ENCODE measurements around the gene FAM234A. TPM values are rescaled to one million over a fixed set of nuclear protein-coding genes. Genes with fewer than 3 reads are reported as not detected.

FAM234A gene
- total and polyA plus RNA-seq, 3 experiments from 2014 or later: 23.1 to 27.9 (median 26.1) TPM

DNA sequence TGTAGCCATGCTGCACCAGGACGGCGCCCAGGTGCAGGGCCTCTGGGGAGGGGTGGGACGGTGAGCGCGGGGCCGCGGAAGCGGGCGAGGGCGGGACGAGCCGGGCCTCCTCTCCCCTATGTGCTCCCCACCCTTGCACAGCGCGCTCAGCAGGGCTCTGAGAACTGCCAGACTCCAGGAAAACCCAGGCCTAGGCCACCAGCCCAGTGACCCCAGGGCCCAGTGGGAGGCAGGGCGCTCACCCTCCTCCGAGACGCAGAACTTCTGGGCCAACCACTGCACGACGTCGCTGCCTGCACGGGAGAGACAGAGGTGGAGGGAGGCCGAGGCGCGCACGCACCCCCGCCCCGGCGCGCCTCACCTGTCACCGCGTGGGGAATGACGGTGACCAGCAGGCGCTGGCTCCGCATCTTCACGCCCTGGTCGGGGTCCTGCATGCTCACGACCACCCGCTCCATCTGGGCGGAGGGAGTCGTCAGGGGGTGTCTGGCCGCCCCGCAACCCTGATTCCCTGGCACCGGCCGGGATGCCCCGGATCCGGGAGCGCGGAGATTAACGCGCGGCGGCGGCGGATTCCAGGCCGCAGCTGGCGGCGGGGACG is 40.5 kb downstream of the FAM234A start:
- Histone ChIP-seq H3K27me3 (ENCODE audit: insufficient read depth, low read length, poor library complexity, severe bottlenecking) (peaks cover 8% of the 10 kb centered on the region), H3K4me1 (ENCODE audit: insufficient read depth, low read length) (peaks cover 10% of the 10 kb centered on the region), H3K9me3 (ENCODE audit: low read length) (no peaks in the 10 kb centered on the region), H3K4me3 (ENCODE audit: low read length) (no peak overlapping the region), H3K27ac (ENCODE audit: low read depth, low read length) (no peak overlapping the region), H3K36me3 (ENCODE audit: insufficient read depth, low read length) (no peaks in the 10 kb centered on the region)
- no peak for DNase-seq
- Mint-ChIP-seq H3K27ac (no peak overlapping the region), H3K4me3 (peak overlapping the region in 5 of 7 donors; percentile 16 to 68 (median 52)), H3K9me3 (no peaks in the 10 kb centered on the region), H3K27me3 (peaks cover 15 to 23% of the 10 kb centered on the region in 2 donors), H3K36me3 (peaks cover 0 to 2% (median 0%) of the 10 kb centered on the region in 3 donors), H3K4me1 (peaks cover 7 to 17% (median 7%) of the 10 kb centered on the region in 3 donors)
- ChIA-PET POLR2A (no interaction called here), CTCF (no interaction called here)

DNA sequence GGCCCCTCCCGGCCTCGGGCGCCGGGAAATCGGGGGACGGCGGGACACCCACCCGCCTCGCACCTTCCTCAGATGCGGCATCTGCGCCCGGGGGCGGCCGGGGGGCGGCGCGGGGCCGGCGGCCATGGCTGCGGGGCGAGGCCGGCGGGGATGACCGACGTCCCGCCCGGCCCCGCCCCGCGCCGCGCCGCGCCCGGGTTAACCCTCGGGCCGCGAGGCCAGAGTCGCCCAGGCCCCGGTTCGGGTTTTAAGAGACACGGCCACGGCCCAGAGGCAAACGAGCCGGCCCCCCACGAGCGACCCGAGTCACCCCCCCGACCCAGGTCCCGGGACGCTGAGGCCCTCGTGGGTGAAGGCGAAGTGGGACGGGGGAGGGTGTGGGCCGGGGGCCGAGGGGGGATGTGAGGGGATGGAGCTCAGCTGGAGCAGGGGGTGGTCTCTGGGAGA is 41.2 kb downstream of the FAM234A start, which contains the start of gene RGS11:
TSS of gene RGS11 (minus strand) at position 159 of the 447 bp plus-strand sequence. CDS start at position 126, 33 bp downstream.
- peaks cover 0 to 2% (median 0%) of the 10 kb centered on the region in 3 donors for H3K36me3 Mint-ChIP-seq
- no peaks in the 10 kb centered on the region for H3K9me3 Mint-ChIP-seq
- H3K9me3 ChIP-seq (ENCODE audit: low read length): no peaks in the 10 kb centered on the region
- POLR2A ChIA-PET: no interaction called here
- peak within 1 kb of the TSS in 1 of 8 donors; percentile 48 for H3K27ac Mint-ChIP-seq
- H3K4me1 ChIP-seq (ENCODE audit: insufficient read depth, low read length): peaks cover 10% of the 10 kb centered on the region
- H3K4me3 Mint-ChIP-seq: peak within 1 kb of the TSS; percentile 24 to 68 (median 65)
- CTCF ChIA-PET: no interaction called here
- no peak within 1 kb of the TSS for H3K4me3 ChIP-seq (ENCODE audit: low read length)
- peaks cover 7 to 17% (median 7%) of the 10 kb centered on the region in 3 donors for H3K4me1 Mint-ChIP-seq
- DNase-seq: no peak
- H3K27me3 Mint-ChIP-seq: peaks cover 15 to 23% of the 10 kb centered on the region in 2 donors
- H3K36me3 ChIP-seq (ENCODE audit: insufficient read depth, low read length): no peaks in the 10 kb centered on the region
- peaks cover 8% of the 10 kb centered on the region for H3K27me3 ChIP-seq (ENCODE audit: insufficient read depth, low read length, poor library complexity, severe bottlenecking)
- H3K27ac ChIP-seq (ENCODE audit: low read depth, low read length): no peak within 1 kb of the TSS

DNA sequence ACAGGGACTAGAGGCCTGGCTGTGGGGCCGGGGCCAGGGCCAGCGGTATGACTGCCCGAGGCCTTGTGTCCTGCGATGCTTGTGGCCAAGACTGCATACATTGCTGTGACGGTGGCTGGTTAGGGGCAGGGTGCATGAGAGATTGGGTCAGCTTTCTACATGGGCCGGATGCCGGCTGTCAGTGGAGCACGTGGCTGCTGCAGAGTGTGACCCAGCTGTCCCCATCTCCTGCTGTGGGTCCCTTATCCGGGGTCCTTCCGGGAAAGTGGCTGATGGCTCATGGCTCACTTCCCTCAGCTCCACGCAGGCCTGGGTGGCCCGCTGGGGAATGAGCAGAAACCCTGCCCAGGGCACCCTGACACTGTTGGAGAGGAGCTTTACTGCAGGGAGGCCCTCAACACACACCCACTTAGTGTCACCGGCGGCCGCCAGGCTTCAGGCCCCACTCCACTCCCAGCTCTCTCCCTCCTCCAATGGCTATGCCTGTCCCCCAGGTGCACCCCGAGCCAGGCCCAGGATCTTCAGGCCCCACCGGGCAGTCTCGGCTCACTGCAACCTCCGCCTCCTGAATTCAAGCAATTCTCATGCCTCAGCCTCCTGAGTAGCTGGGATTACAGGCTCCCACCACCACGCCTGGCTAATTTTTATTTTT is 41.9 kb downstream of the FAM234A start:
- DNase-seq: no peak
- POLR2A ChIA-PET: no interaction called here
- CTCF ChIA-PET: no interaction called here
- H3K27ac ChIP-seq (ENCODE audit: low read depth, low read length): no peak overlapping the region
- Mint-ChIP-seq H3K27me3 (peaks cover 18 to 23% of the 10 kb centered on the region in 2 donors), H3K9me3 (no peaks in the 10 kb centered on the region), H3K4me3 (peak overlapping the region; percentile 24 to 67 (median 57)), H3K4me1 (peaks cover 7 to 17% (median 7%) of the 10 kb centered on the region in 3 donors), H3K36me3 (peaks cover 0 to 2% (median 0%) of the 10 kb centered on the region in 3 donors), H3K27ac (peak overlapping the region in 1 of 8 donors; percentile 48)
- no peaks in the 10 kb centered on the region for H3K9me3 ChIP-seq (ENCODE audit: low read length)
- no peak overlapping the region for H3K4me3 ChIP-seq (ENCODE audit: low read length)
- H3K4me1 ChIP-seq (ENCODE audit: insufficient read depth, low read length): peaks cover 10% of the 10 kb centered on the region
- peaks cover 14% of the 10 kb centered on the region for H3K27me3 ChIP-seq (ENCODE audit: insufficient read depth, low read length, poor library complexity, severe bottlenecking)
- no peaks in the 10 kb centered on the region for H3K36me3 ChIP-seq (ENCODE audit: insufficient read depth, low read length)

DNA sequence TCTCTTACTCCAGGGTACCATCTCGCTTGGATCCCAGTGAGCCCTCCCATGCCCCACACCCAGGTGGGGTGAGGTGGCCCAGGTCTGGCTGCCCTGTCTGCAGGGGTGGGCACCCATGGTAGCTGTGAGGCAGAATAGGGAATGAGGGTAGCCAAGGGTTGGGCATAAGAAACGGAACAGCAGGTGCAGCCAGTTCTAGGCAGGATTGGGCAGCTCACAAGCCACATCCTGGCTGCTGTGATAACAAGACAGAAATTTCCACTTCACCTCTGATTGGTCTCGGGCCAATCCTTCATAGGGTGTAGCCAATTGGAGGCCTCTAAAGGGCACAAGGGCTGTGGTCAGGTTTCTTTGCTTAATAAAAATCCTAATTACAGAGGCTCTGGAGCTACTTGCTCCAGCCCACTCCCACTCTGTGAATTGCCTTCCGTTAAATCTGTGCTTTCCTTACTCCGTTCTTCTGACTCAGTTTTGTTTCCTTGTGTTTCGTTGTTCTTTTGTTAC is 44.3 kb downstream of the FAM234A start:
- H3K27ac Mint-ChIP-seq: peak overlapping the region in 1 of 8 donors; percentile 9
- CTCF ChIA-PET: no interaction called here
- H3K4me1 Mint-ChIP-seq: peaks cover 7 to 17% (median 7%) of the 10 kb centered on the region in 3 donors

DNA sequence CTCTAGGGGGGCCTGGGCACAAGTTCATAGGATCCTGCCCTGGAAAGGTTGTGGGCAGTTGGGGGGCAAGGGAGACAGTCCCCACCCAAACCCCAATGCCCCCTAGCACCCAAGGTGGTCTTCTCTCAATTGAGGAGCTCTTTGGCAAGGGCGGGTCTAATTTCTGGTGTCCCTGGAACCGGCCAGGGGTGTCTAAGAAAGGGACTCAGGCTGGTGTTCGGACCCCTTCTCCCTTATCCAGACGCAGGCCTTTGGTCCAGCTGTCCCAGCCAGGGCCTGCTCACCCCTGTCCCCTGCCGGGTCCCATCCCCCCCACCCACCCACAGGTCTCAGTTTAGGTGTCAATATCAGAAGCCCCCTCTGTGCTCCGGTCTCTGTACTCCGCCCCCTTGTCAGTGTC is 44.9 kb downstream of the FAM234A start:
- peaks cover 0 to 2% (median 0%) of the 10 kb centered on the region in 3 donors for H3K36me3 Mint-ChIP-seq
- Histone ChIP-seq H3K9me3 (ENCODE audit: low read length) (no peaks in the 10 kb centered on the region), H3K36me3 (ENCODE audit: insufficient read depth, low read length) (no peaks in the 10 kb centered on the region), H3K27ac (ENCODE audit: low read depth, low read length) (no peak overlapping the region), H3K27me3 (ENCODE audit: insufficient read depth, low read length, poor library complexity, severe bottlenecking) (peaks cover 14% of the 10 kb centered on the region), H3K4me3 (ENCODE audit: low read length) (no peak overlapping the region), H3K4me1 (ENCODE audit: insufficient read depth, low read length) (peaks cover 10% of the 10 kb centered on the region)
- H3K9me3 Mint-ChIP-seq: no peaks in the 10 kb centered on the region
- ChIA-PET CTCF (no interaction called here), POLR2A (no interaction called here)
- H3K27me3 Mint-ChIP-seq: peaks cover 19 to 20% of the 10 kb centered on the region in 2 donors
- peaks cover 7 to 17% (median 7%) of the 10 kb centered on the region in 3 donors for H3K4me1 Mint-ChIP-seq
- no peak overlapping the region for H3K27ac Mint-ChIP-seq
- H3K4me3 Mint-ChIP-seq: peak overlapping the region in 1 of 7 donors; percentile 33
- DNase-seq: no peak

More for the DNA sequence above, 44.3 kb downstream of the FAM234A start:
- Mint-ChIP-seq H3K9me3 (no peaks in the 10 kb centered on the region), H3K4me3 (peak overlapping the region in 1 of 7 donors; percentile 7), H3K27me3 (peaks cover 19 to 20% of the 10 kb centered on the region in 2 donors), H3K36me3 (peaks cover 0 to 2% (median 0%) of the 10 kb centered on the region in 3 donors)
- H3K4me3 ChIP-seq (ENCODE audit: low read length): no peak overlapping the region
- no peak overlapping the region for H3K27ac ChIP-seq (ENCODE audit: low read depth, low read length)
- H3K9me3 ChIP-seq (ENCODE audit: low read length): no peaks in the 10 kb centered on the region
- peaks cover 10% of the 10 kb centered on the region for H3K4me1 ChIP-seq (ENCODE audit: insufficient read depth, low read length)
- no peaks in the 10 kb centered on the region for H3K36me3 ChIP-seq (ENCODE audit: insufficient read depth, low read length)
- H3K27me3 ChIP-seq (ENCODE audit: insufficient read depth, low read length, poor library complexity, severe bottlenecking): peaks cover 14% of the 10 kb centered on the region
- DNase-seq: peak in 3 of 5 donors; percentile 8 to 30 (median 25)
- POLR2A ChIA-PET: no interaction called here

DNA sequence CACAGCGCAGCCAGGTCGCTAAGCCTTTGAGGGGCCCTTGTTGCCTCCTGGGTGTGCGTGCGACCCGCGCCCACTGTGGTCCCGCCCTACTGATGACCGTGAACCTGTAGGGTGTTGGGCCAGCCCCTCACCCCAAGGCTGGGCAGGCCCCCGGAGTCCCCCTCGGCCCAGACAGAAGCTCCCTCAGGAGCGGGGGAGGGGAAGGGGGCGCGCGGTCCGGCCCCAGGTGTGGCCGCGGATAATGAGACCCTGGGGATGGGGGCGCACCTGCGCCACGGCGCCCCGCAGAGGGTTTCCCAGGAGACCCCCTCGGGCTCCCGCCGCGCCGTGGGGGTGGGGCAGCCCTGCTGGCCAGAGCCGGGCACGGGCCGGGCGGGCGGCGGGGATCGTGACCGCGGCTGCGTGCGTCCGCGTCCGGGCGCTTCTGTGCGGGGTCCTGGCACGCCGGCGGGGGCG is 45.4 kb downstream of the FAM234A start:
- peaks cover 19 to 20% of the 10 kb centered on the region in 2 donors for H3K27me3 Mint-ChIP-seq
- Histone ChIP-seq H3K4me3 (ENCODE audit: low read length) (no peak overlapping the region), H3K27me3 (ENCODE audit: insufficient read depth, low read length, poor library complexity, severe bottlenecking) (peaks cover 14% of the 10 kb centered on the region), H3K4me1 (ENCODE audit: insufficient read depth, low read length) (peaks cover 10% of the 10 kb centered on the region), H3K36me3 (ENCODE audit: insufficient read depth, low read length) (no peaks in the 10 kb centered on the region), H3K27ac (ENCODE audit: low read depth, low read length) (no peak overlapping the region), H3K9me3 (ENCODE audit: low read length) (no peaks in the 10 kb centered on the region)
- no peak overlapping the region for H3K4me3 Mint-ChIP-seq
- H3K36me3 Mint-ChIP-seq: peaks cover 0 to 2% (median 0%) of the 10 kb centered on the region in 3 donors
- POLR2A ChIA-PET: no interaction called here
- peak overlapping the region in 1 of 8 donors; percentile 19 for H3K27ac Mint-ChIP-seq
- peaks cover 6 to 15% (median 7%) of the 10 kb centered on the region in 3 donors for H3K4me1 Mint-ChIP-seq
- H3K9me3 Mint-ChIP-seq: no peaks in the 10 kb centered on the region
- CTCF ChIA-PET: no interaction called here
- no peak for DNase-seq

DNA sequence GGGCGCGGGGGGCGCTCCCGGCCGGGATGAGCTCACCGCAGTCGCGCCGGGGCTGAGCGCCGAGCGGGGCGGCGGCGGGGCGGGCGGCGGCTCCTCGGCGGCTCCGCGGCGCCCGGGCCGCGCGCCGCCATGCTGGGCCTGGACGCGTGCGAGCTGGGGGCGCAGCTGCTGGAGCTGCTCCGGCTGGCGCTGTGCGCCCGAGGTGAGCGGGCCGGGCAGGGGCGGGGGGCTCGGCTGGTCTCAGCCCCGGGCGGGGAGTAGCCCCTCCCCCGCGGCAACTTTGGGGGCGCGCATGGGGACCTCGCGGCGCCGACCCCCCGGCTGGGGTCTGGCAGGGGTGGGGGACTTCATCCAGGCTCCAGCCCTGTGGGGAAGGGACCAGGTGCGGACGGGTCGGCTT is 45.9 kb downstream of the FAM234A start, which contains the start of gene ARHGDIG:
TSS of gene ARHGDIG (plus strand) at position 40 of the 400 bp plus-strand sequence. CDS start at position 130, 90 bp downstream.
- H3K4me1 ChIP-seq (ENCODE audit: insufficient read depth, low read length): peaks cover 10% of the 10 kb centered on the region
- peaks cover 5 to 12% (median 7%) of the 10 kb centered on the region in 3 donors for H3K4me1 Mint-ChIP-seq
- H3K36me3 Mint-ChIP-seq: peaks cover 0 to 2% (median 0%) of the 10 kb centered on the region in 3 donors
- peak within 1 kb of the TSS in 2 of 7 donors; percentile 33 to 54 for H3K4me3 Mint-ChIP-seq
- DNase-seq: no peak
- H3K36me3 ChIP-seq (ENCODE audit: insufficient read depth, low read length): no peaks in the 10 kb centered on the region
- CTCF ChIA-PET: no interaction called here
- H3K27me3 ChIP-seq (ENCODE audit: insufficient read depth, low read length, poor library complexity, severe bottlenecking): peaks cover 14% of the 10 kb centered on the region
- peaks cover 16 to 20% of the 10 kb centered on the region in 2 donors for H3K27me3 Mint-ChIP-seq
- no peaks in the 10 kb centered on the region for H3K9me3 ChIP-seq (ENCODE audit: low read length)
- H3K27ac ChIP-seq (ENCODE audit: low read depth, low read length): no peak within 1 kb of the TSS
- H3K4me3 ChIP-seq (ENCODE audit: low read length): no peak within 1 kb of the TSS
- POLR2A ChIA-PET: no interaction called here
- no peaks in the 10 kb centered on the region for H3K9me3 Mint-ChIP-seq
- peak within 1 kb of the TSS in 1 of 8 donors; percentile 19 for H3K27ac Mint-ChIP-seq
